Neuronal stem cell (in vitro differentiated cells): ENCODE data around the gene STAT3.
"Not testable (repeated sequence)": the region's sequence is repeated elsewhere in the genome, so short reads cannot be mapped to it uniquely, and the experiment has no call there.

Source experiments
- DNase-seq: peaks from one replicate; pipeline ENCODE4 v3.0.0-alpha.2; 2013; ENCODE audit warnings: low spot score
- H2AFZ ChIP-seq: one replicate; pipeline ENCODE4 v1.6.1; 2013; ENCODE audit warnings: mild to moderate bottlenecking, low read length, inconsistent platforms
- H2AK5ac ChIP-seq: 2 replicates; pipeline ENCODE4 v1.6.1; 2013; ENCODE audit warnings: low read depth, mild to moderate bottlenecking, inconsistent platforms, low read length, moderate library complexity, mixed read lengths
- H2BK120ac ChIP-seq: 2 replicates; pipeline ENCODE4 v1.6.1; 2013; ENCODE audit warnings: low read depth, mild to moderate bottlenecking, inconsistent platforms, low read length, moderate library complexity, mixed read lengths
- H2BK12ac ChIP-seq: one replicate; pipeline ENCODE4 v1.6.1; 2013; ENCODE audit warnings: low read length, inconsistent platforms
- H2BK15ac ChIP-seq: 2 replicates; pipeline ENCODE4 v1.6.1; 2013; ENCODE audit warnings: mild to moderate bottlenecking, low read length, inconsistent platforms, mixed read lengths
- H2BK5ac ChIP-seq: one replicate; pipeline ENCODE4 v1.6.1; 2013; ENCODE audit warnings: inconsistent platforms, mild to moderate bottlenecking, low read length, moderate library complexity
- H3K14ac ChIP-seq: one replicate; pipeline ENCODE4 v1.6.1; 2013; ENCODE audit warnings: low read length, inconsistent platforms
- H3K18ac ChIP-seq: 2 replicates; pipeline ENCODE4 v1.6.1; 2013; ENCODE audit warnings: low read length, inconsistent platforms
- H3K23ac ChIP-seq: 2 replicates; pipeline ENCODE4 v1.6.1; 2013; ENCODE audit warnings: low read depth, mild to moderate bottlenecking, mixed read lengths, low read length, inconsistent platforms; ENCODE audit not compliant: poor library complexity
- H3K27ac ChIP-seq: replicated peaks from 3 replicates; pipeline ENCODE4 v1.5.1; 2013; ENCODE audit warnings: low read length, inconsistent platforms
- H3K27me3 ChIP-seq, 3 experiments: 2 replicates each; pipeline ENCODE4 v1.6.1; 2013; ENCODE audit warnings: low read length in 3 of 3, mild to moderate bottlenecking in 2 of 3, inconsistent platforms in 1 of 3, low read depth in 1 of 3, mixed read lengths in 1 of 3, moderate library complexity in 1 of 3; ENCODE audit not compliant: control insufficient read depth in 3 of 3, insufficient read depth in 3 of 3
- H3K36me3 ChIP-seq, 2 donors: replicated peaks in 1 of 2; 2 replicates each; pipeline ENCODE4 v1.6.1; 2013; ENCODE audit warnings: low read length in 2 of 2; ENCODE audit not compliant: control insufficient read depth in 2 of 2, insufficient read depth in 2 of 2
- H3K4ac ChIP-seq: 2 replicates; pipeline ENCODE4 v1.6.1; 2013; ENCODE audit warnings: inconsistent platforms, mild to moderate bottlenecking, low read length, moderate library complexity
- H3K4me1 ChIP-seq, 2 donors: 1 replicate in 1 of 2; 2 replicates in 1 of 2; pipeline ENCODE4 v1.6.1; 2013; ENCODE audit warnings: low read length in 2 of 2, low read depth in 1 of 2; ENCODE audit not compliant: control insufficient read depth in 2 of 2, insufficient read depth in 1 of 2
- H3K4me2 ChIP-seq: one replicate; pipeline ENCODE4 v1.6.1; 2013; ENCODE audit warnings: mild to moderate bottlenecking, low read length, inconsistent platforms; ENCODE audit not compliant: insufficient read depth, poor library complexity, severe bottlenecking
- H3K4me3 ChIP-seq, 2 donors: 2 replicates each; pipeline ENCODE4 v1.5.1; 2013; ENCODE audit warnings: low read length in 2 of 2, mild to moderate bottlenecking in 2 of 2, inconsistent platforms in 1 of 2, moderate library complexity in 1 of 2
- H3K79me1 ChIP-seq: one replicate; pipeline ENCODE4 v1.6.1; 2013; ENCODE audit warnings: low read depth, mild to moderate bottlenecking, inconsistent platforms, low read length, moderate library complexity
- H3K9ac ChIP-seq: one replicate; pipeline ENCODE4 v1.6.1; 2013; ENCODE audit warnings: mild to moderate bottlenecking, low read depth, low read length, inconsistent platforms; ENCODE audit not compliant: poor library complexity
- H3K9me3 ChIP-seq, 2 donors: replicated peaks in 1 of 2; 2 replicates each; pipeline versions ENCODE3 to v1.6.1; 2013; ENCODE audit warnings: low read length in 2 of 2, mild to moderate bottlenecking in 2 of 2, inconsistent platforms in 1 of 2, low read depth in 1 of 2, mixed read lengths in 1 of 2, moderate library complexity in 1 of 2; ENCODE audit not compliant: control insufficient read depth in 2 of 2, insufficient read depth in 1 of 2
- H4K8ac ChIP-seq: one replicate; pipeline ENCODE4 v1.6.1; 2013; ENCODE audit warnings: low read depth, mild to moderate bottlenecking, inconsistent platforms, low read length, moderate library complexity
- H4K91ac ChIP-seq: one replicate; pipeline ENCODE4 v1.6.1; 2013; ENCODE audit warnings: low read length, low read depth, mild to moderate bottlenecking, inconsistent platforms; ENCODE audit not compliant: poor library complexity
- WGBS, 2 donors: extraction: QIAGEN DNeasy Blood & Tissue Kit; methylation state at CpG; one replicate each; pipeline ENCODE4 v1.1.7; 2013; ENCODE audit warnings: missing lambda C conversion rate in 2 of 2, mixed read lengths in 1 of 2; ENCODE audit not compliant: insufficient read length in 2 of 2, insufficient replicate concordance in 1 of 2; ENCODE audit errors: extremely low coverage in 2 of 2; 5-methylcytosine and 5-hydroxymethylcytosine counted together

The STAT3 gene

DNA sequence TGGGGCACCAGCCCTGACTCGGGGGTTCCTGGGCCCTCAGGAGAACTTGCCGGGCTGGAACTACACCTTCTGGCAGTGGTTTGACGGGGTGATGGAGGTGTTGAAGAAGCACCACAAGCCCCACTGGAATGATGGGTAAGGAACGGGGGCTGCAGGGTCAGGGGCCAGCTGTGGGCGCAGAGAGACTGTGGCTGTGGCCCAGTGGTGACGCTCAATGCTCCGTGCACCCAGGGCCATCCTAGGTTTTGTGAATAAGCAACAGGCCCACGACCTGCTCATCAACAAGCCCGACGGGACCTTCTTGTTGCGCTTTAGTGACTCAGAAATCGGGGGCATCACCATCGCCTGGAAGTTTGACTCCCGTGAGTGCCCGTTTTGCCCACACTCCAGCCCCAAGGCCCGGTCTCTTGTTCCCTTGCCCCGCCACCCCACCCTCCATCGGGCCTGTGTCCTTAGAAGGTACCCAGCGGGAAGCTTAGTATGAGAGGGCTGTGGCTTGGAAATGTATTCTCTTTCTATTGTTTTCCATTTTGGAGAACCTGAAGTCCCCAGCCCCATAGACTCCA, 80.8 kb downstream of the STAT3 start:
- no peaks in the 10 kb centered on the region for H3K79me1 ChIP-seq
- no peak overlapping the region for H3K4me2 ChIP-seq
- H3K18ac ChIP-seq: no peak overlapping the region
- peak overlapping the region; percentile 65 for H2BK12ac ChIP-seq
- no peak overlapping the region for H2BK15ac ChIP-seq
- no peak overlapping the region for H2BK120ac ChIP-seq
- H3K14ac ChIP-seq: no peak overlapping the region
- H3K4me3 ChIP-seq: no peak overlapping the region
- H4K8ac ChIP-seq: no peak overlapping the region
- no peak overlapping the region for H2AFZ ChIP-seq
- H3K9ac ChIP-seq: no peak overlapping the region
- WGBS, 2 donors: no CpG with 5 or more reads among the region's 19 CpGs
- no peaks in the 10 kb centered on the region for H3K27me3 ChIP-seq
- H2AK5ac ChIP-seq: peak overlapping the region; percentile 49
- peaks cover 13% of the 10 kb centered on the region in 2 donors for H3K4me1 ChIP-seq
- H3K9me3 ChIP-seq: no peaks in the 10 kb centered on the region
- peak overlapping the region; percentile 10 for H3K23ac ChIP-seq
- no peak overlapping the region for H3K4ac ChIP-seq
- H2BK5ac ChIP-seq: no peak overlapping the region
- H3K36me3 ChIP-seq: peaks cover 0 to 24% of the 10 kb centered on the region in 2 donors
- no peak for DNase-seq
- no peak overlapping the region for H4K91ac ChIP-seq
- H3K27ac ChIP-seq: no peak overlapping the region

DNA sequence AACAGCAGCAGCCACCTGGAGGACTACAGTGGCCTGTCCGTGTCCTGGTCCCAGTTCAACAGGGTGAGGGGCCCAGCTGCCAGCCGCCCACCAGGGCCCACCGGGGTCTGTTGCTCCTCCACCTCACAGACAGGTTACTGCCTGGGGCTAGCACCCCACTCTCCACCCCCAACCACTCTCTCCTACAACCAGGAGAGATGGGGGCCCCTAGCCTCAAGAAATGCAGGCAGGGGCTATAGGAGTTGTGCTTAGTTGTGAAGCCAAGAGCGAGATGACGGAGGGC, 81.9 kb downstream of the STAT3 start:
- no peak overlapping the region for H2AK5ac ChIP-seq
- H3K9me3 ChIP-seq: no peaks in the 10 kb centered on the region

DNA sequence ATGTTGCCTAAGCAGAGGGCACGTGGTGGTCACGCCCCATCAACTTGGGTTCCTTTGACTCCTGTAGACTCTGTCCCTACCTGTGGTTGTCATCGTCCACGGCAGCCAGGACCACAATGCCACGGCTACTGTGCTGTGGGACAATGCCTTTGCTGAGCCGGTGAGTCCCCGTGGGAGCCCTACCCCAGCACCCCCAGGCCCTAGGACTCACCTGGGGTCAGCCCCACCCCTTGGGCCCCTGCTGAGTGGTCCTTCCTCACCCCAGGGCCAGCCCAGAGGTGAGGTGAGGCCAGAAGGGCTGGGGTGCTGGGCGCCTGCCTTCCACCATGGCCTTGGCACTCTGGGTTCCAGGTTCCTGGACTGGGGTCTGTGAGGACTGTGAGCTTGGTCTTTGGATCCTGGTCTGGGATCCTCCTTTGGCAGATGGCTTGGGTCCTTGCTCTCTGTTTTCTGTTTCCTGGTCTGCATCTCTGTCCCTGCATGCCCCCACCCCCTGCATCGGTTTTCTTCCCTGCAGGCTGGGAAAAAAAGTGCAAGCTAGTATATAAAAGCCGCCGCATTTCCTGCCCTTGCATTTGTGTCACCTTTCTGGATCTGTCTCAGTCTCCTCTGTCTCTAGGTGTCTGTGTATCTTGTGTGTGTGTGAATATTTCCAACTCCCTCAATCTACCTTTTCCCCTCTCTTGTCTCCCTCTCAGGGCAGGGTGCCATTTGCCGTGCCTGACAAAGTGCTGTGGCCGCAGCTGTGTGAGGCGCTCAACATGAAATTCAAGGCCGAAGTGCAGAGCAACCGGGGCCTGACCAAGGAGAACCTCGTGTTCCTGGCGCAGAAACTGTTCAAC, 82.5 kb downstream of the STAT3 start:
- Histone ChIP-seq H3K4me3 (no peak overlapping the region), H2BK120ac (no peak overlapping the region), H3K27me3 (no peaks in the 10 kb centered on the region), H2AFZ (no peak overlapping the region), H3K23ac (no peak overlapping the region), H3K4ac (peak overlapping the region; percentile 11), H3K79me1 (no peaks in the 10 kb centered on the region), H4K91ac (no peak overlapping the region), H3K27ac (no peak overlapping the region), H3K36me3 (peaks cover 0 to 7% of the 10 kb centered on the region in 2 donors), H2BK15ac (no peak overlapping the region), H3K4me1 (peaks cover 3 to 4% of the 10 kb centered on the region in 2 donors), H2BK12ac (no peak overlapping the region), H3K4me2 (no peak overlapping the region), H3K9me3 (no peaks in the 10 kb centered on the region), H3K14ac (no peak overlapping the region), H3K18ac (peak overlapping the region; percentile 27), H2AK5ac (peak overlapping the region; percentile 88), H2BK5ac (no peak overlapping the region), H4K8ac (no peak overlapping the region), H3K9ac (no peak overlapping the region)
- no peak for DNase-seq
- WGBS, 2 donors: no CpG with 5 or more reads among the region's 18 CpGs

More for the DNA sequence above, 81.9 kb downstream of the STAT3 start:
- Histone ChIP-seq H3K4ac (no peak overlapping the region), H3K36me3 (peaks cover 0 to 13% of the 10 kb centered on the region in 2 donors), H3K27me3 (no peaks in the 10 kb centered on the region), H2BK12ac (no peak overlapping the region), H4K91ac (no peak overlapping the region), H2AFZ (no peak overlapping the region), H3K4me1 (peaks cover 8% of the 10 kb centered on the region in 2 donors), H3K9ac (no peak overlapping the region), H3K4me2 (no peak overlapping the region), H2BK5ac (no peak overlapping the region), H3K27ac (no peak overlapping the region), H3K14ac (no peak overlapping the region), H3K18ac (no peak overlapping the region), H2BK120ac (no peak overlapping the region), H3K23ac (no peak overlapping the region), H3K4me3 (no peak overlapping the region), H3K79me1 (no peaks in the 10 kb centered on the region), H4K8ac (no peak overlapping the region), H2BK15ac (no peak overlapping the region)
- no peak for DNase-seq
- WGBS, 2 donors: no CpG with 5 or more reads among the region's 5 CpGs

DNA sequence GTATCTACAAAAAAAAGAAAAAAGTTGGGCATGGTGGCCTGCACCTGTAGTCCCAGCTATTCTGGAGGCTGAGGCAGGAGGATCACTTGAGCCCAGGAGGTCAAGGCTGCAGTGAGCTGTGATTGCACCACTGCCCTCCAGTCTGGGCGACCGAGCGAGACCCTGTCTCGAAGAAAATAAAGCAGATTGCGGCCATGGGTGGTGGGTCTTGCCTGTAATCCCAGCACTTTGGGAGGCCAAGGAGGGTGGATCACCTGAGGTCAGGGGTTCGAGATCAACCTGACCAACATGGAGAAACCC, 83.3 kb downstream of the STAT3 start:
- H3K18ac ChIP-seq, H2BK12ac ChIP-seq, H2AFZ ChIP-seq, H4K8ac ChIP-seq, H4K91ac ChIP-seq, H3K14ac ChIP-seq, H3K4me2 ChIP-seq, H3K79me1 ChIP-seq, H3K4me1 ChIP-seq, H3K4ac ChIP-seq, H3K9me3 ChIP-seq, H3K4me3 ChIP-seq, H2BK5ac ChIP-seq, H3K23ac ChIP-seq, H3K27me3 ChIP-seq, H3K36me3 ChIP-seq, DNase-seq, H2BK120ac ChIP-seq, H3K27ac ChIP-seq, H2BK15ac ChIP-seq, H3K9ac ChIP-seq, H2AK5ac ChIP-seq: not testable (repeated sequence)
- no CpG with 5 or more reads among the region's 6 CpGs for WGBS, 2 donors
